ENCODE measurements around the gene GABPA. TPM values are rescaled to one million over a fixed set of nuclear protein-coding genes. Genes with fewer than 3 reads are reported as not detected.

Gene GABPA
- polyA plus RNA-seq, 3 donors: 7.1 to 20.1 (median 12.9) TPM

- Histone ChIP-seq H3K27ac (ENCODE audit: low read depth in 1 of 2, low read length in 2 of 2) (peak overlapping the region in 1 of 2 donors; percentile 31), H3K36me3 (replicated peaks in 1 of 2; ENCODE audit: control insufficient read depth in 1 of 2, insufficient read depth in 2 of 2, low read length in 2 of 2) (peaks cover 18 to 35% of the 10 kb centered on the region in 2 donors), H3K4me1 (ENCODE audit: control insufficient read depth in 1 of 2, insufficient read depth in 2 of 2, low read length in 2 of 2) (peaks cover 2 to 5% of the 10 kb centered on the region in 2 donors), H3K79me2 (ENCODE audit: insufficient read depth, low read length) (no peaks in the 10 kb centered on the region), H3K9ac (ENCODE audit: insufficient read depth, low read length, poor library complexity, severe bottlenecking) (peak overlapping the region; percentile 21), H4K20me1 (ENCODE audit: insufficient read depth, low read length) (no peaks in the 10 kb centered on the region), H2AFZ (ENCODE audit: insufficient read depth, low read depth, low read length, poor library complexity, severe bottlenecking) (no peak overlapping the region), H3K4me2 (replicated peaks; ENCODE audit: extremely low read depth, low read length, poor library complexity, severe bottlenecking) (no peak overlapping the region), H3K9me3 (replicated peaks in 1 of 2; ENCODE audit: control insufficient read depth in 1 of 2, insufficient read depth in 1 of 2, low read length in 2 of 2) (no peaks in the 10 kb centered on the region), H3K4me3 (replicated peaks in 1 of 3; ENCODE audit: low read depth in 2 of 3, low read length in 3 of 3) (no peak overlapping the region), H3K27me3 (ENCODE audit: control insufficient read depth in 2 of 2, insufficient read depth in 2 of 2, low read length in 2 of 2) (no peaks in the 10 kb centered on the region)
- intact Hi-C loops (cut with micrococcal nuclease): no loop called here
- Mint-ChIP-seq H3K9me3 (no peaks in the 10 kb centered on the region), H3K4me1 (peaks cover 13% of the 10 kb centered on the region), H3K27ac (peak overlapping the region in 2 of 7 donors; percentile 8 to 45), H3K36me3 (peaks cover 22 to 31% of the 10 kb centered on the region in 2 donors), H3K27me3 (ENCODE audit: low read depth in 3 of 3) (no peaks in the 10 kb centered on the region), H3K4me3 (no peak overlapping the region)
- no peak for DNase-seq
- 17% methylated on average over 1 of the region's 5 CpGs for WGBS (ENCODE audit: insufficient coverage)
- no peak for TF ChIP-seq CTCF (IDR thresholded peaks at IDR 0.05)
Observed at GRCh38 chr21:25717491-25718147, 17.2 kb upstream of the GABPA start.

GRCh38 chr21:25721987-25722386 lies 12.8 kb upstream of the GABPA start:
- no peaks in the 10 kb centered on the region for H3K27me3 ChIP-seq (ENCODE audit: control insufficient read depth in 2 of 2, insufficient read depth in 2 of 2, low read length in 2 of 2)
- Mint-ChIP-seq H3K27me3 (ENCODE audit: low read depth in 3 of 3) (no peaks in the 10 kb centered on the region), H3K4me1 (peaks cover 24% of the 10 kb centered on the region), H3K36me3 (peaks cover 52 to 68% of the 10 kb centered on the region in 2 donors), H3K9me3 (no peaks in the 10 kb centered on the region), H3K27ac (peak overlapping the region in 4 of 7 donors; percentile 33 to 56 (median 52)), H3K4me3 (no peak overlapping the region)
- H3K9ac ChIP-seq (ENCODE audit: insufficient read depth, low read length, poor library complexity, severe bottlenecking): no peak overlapping the region
- H3K79me2 ChIP-seq (ENCODE audit: insufficient read depth, low read length): peaks cover 10% of the 10 kb centered on the region
- no peak overlapping the region for H3K4me2 ChIP-seq (replicated peaks; ENCODE audit: extremely low read depth, low read length, poor library complexity, severe bottlenecking)
- intact Hi-C loops (cut with micrococcal nuclease): no loop called here
- H3K36me3 ChIP-seq (replicated peaks in 1 of 2; ENCODE audit: control insufficient read depth in 1 of 2, insufficient read depth in 2 of 2, low read length in 2 of 2): peaks cover 49 to 68% of the 10 kb centered on the region in 2 donors
- no peak for DNase-seq
- no peaks in the 10 kb centered on the region for H3K9me3 ChIP-seq (replicated peaks in 1 of 2; ENCODE audit: control insufficient read depth in 1 of 2, insufficient read depth in 1 of 2, low read length in 2 of 2)
- peaks cover 7 to 13% of the 10 kb centered on the region in 2 donors for H3K4me1 ChIP-seq (ENCODE audit: control insufficient read depth in 1 of 2, insufficient read depth in 2 of 2, low read length in 2 of 2)
- no peaks in the 10 kb centered on the region for H4K20me1 ChIP-seq (ENCODE audit: insufficient read depth, low read length)
- no peak overlapping the region for H2AFZ ChIP-seq (ENCODE audit: insufficient read depth, low read depth, low read length, poor library complexity, severe bottlenecking)
- peak overlapping the region in 1 of 2 donors; percentile 68 for H3K27ac ChIP-seq (ENCODE audit: low read depth in 1 of 2, low read length in 2 of 2)
- 100% methylated on average over 1 of the region's 3 CpGs for WGBS (ENCODE audit: insufficient coverage)
- H3K4me3 ChIP-seq (replicated peaks in 1 of 3; ENCODE audit: low read depth in 2 of 3, low read length in 3 of 3): no peak overlapping the region
- no peak for TF ChIP-seq CTCF (IDR thresholded peaks at IDR 0.05)

Measured in CD14-positive monocyte (primary cell).